Measurements from ENCODE around the gene PTPN4.

DNA sequence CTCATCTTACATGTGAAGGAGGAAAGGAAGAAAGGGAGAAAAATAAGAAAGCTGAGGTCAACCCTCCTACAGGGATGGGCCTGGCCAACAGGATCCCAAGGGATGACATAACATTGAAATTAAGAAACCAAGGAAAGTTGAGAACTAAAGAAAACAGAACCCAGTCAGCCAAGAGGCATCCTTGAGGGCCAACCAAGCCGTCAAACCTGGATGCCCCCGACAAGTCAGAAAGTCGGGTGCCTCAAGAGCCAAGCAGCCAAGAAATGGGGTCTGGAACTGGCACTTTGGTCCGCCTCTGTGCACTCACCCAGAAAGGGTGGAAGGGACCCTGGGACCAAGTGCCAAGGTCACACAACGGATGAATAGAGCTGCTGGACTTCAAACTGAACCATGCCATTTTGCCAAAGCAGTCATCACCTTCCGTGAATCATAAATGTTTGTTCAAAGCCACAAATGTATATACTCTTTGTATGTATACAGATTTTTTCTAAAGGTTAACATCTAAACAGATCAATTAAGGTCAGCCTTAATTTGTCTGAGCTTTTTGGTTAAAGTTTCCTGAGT lies 27.0 kb upstream of the PTPN4 start:
- TF ChIP-seq CTCF (IDR thresholded peaks at IDR 0.05; ENCODE audit: low read depth, low read length) = no peak
- no peak for TF ChIP-seq EZH2phosphoT487 (IDR thresholded peaks at IDR 0.05; ENCODE audit: low read depth)

Data from OCI-LY3 (cell line).